HFF-Myc (cell line): ENCODE measurements around the gene PARP8.
"Not testable (repeated sequence)": the region's sequence is repeated elsewhere in the genome, so short reads cannot be mapped to it uniquely, and the experiment has no call there.

Experiments
- DNase-seq: peaks from one replicate; pipeline ENCODE4 v3.0.0-alpha.2; 2011; ENCODE audit warnings: low read depth; ENCODE audit errors: extremely low read depth
- H3K4me3 ChIP-seq: replicated peaks from 2 replicates; pipeline ENCODE4 v1.5.1; 2011; ENCODE audit warnings: low read depth, mild to moderate bottlenecking, control low read depth, low read length
- TF ChIP-seq, protein P1 (sequence below): IDR thresholded peaks from 2 replicates; pipeline ENCODE4 v1.5.1; 2012; ENCODE audit warnings: mild to moderate bottlenecking, low read depth, low read length, control low read depth; ENCODE audit errors: missing control alignments

PARP8 gene

GRCh38 chr5:50766462-50766861, 100.0 kb downstream of the PARP8 start:
- no peak overlapping the region for H3K4me3 ChIP-seq
- DNase-seq, result no peak
- TF ChIP-seq, protein P1, sequence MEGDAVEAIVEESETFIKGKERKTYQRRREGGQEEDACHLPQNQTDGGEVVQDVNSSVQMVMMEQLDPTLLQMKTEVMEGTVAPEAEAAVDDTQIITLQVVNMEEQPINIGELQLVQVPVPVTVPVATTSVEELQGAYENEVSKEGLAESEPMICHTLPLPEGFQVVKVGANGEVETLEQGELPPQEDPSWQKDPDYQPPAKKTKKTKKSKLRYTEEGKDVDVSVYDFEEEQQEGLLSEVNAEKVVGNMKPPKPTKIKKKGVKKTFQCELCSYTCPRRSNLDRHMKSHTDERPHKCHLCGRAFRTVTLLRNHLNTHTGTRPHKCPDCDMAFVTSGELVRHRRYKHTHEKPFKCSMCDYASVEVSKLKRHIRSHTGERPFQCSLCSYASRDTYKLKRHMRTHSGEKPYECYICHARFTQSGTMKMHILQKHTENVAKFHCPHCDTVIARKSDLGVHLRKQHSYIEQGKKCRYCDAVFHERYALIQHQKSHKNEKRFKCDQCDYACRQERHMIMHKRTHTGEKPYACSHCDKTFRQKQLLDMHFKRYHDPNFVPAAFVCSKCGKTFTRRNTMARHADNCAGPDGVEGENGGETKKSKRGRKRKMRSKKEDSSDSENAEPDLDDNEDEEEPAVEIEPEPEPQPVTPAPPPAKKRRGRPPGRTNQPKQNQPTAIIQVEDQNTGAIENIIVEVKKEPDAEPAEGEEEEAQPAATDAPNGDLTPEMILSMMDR, result no peak

GRCh38 chr5:50766967-50767366, 100.5 kb downstream of the PARP8 start:
- no peak overlapping the region for H3K4me3 ChIP-seq
- no peak for DNase-seq
- TF ChIP-seq, protein P1, result no peak

- no peak for DNase-seq
- TF ChIP-seq, protein P1, result no peak
Observed at GRCh38 chr5:50767588-50767987, 101.2 kb downstream of the PARP8 start.

GRCh38 chr5:50768634-50769033, 102.2 kb downstream of the PARP8 start:
- H3K4me3 ChIP-seq, result no peak overlapping the region
- DNase-seq, result no peak
- TF ChIP-seq, protein P1, result no peak

More at GRCh38 chr5:50767588-50767987, 101.2 kb downstream of the PARP8 start:
- H3K4me3 ChIP-seq, result no peak overlapping the region

DNA sequence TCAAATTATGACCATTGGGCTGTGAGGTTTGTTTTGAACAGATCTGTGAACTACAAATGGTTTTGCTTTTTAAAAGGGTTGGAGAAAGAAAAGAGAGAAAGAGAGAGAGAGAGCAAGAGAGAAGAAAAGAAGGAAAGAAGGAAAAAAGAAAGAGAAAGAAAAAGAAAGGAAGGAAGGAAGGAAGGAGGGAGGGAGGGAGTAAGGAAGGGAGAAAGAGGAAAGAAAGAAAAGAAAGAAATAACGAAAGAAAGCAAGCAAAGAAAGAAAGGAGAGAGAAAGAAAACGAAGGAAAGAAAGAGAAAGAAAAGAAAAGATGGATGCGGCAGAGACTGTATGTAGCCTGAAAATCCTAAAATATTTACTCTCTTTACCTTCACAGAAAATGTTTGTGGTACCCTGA, 104.0 kb downstream of the PARP8 start:
- no peak overlapping the region for H3K4me3 ChIP-seq
- TF ChIP-seq, protein P1, result no peak
- no peak for DNase-seq

DNA sequence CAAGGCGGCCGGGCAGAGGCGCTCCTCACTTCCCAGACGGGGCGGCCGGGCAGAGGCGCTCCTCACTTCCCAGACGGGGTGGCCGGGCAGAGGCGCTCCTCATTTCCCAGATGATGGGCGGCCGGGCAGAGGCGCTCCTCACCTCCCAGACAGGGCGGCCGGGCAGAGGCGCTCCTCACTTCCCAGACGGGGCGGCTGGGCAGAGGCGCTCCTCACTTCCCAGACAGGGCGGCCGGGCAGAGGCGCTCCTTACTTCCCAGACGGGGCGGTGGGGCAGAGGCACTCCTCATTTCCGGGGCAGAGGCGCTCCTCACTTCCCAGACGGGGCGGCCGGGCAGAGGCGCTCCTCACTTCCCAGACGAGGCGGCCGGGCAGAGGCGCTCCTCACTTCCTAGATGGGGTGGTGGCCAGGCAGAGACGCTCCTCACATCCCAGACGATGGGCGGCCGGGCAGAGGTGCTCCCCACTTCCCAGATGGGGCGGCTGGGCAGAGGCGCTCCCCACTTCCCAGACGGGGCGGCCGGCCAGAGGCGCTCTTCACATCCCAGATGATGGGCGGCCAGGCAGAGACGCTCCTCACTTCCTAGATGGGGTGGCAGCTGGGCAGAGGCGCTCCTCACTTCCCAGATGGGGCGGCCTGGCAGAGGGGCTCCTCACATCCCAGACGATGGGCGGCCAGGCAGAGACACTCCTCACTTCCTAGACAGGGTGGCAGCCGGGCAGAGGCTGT, 108.2 kb downstream of the PARP8 start:
- not testable (repeated sequence) for DNase-seq, H3K4me3 ChIP-seq

DNA sequence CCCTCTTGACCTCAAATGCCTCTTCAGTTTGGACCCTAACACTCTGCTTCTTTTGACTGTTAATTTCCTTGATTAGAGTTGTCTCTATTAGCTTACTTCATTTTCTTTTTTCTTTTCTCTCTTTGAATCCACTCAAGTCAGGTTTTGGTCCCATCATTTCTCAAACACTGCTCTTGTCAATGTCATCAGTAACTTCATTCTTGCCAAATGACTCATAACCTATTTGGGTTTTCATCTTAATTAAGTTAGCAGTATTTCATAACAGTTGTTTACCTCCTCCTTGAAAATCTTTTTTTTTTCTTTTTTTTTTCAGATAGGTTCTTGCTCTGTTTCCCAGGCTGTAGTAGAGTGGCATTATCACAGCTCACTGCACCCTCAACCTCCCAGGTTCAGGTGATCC, 119.6 kb downstream of the PARP8 start:
- DNase-seq, result no peak
- TF ChIP-seq, protein P1, result no peak
- H3K4me3 ChIP-seq, result no peak overlapping the region
